Measurements from ENCODE around the gene ATP2B2. TPM values are rescaled to one million over a fixed set of nuclear protein-coding genes. Genes with fewer than 3 reads are reported as not detected.

Gene ATP2B2
- polyA plus RNA-seq, 2 of the 4 experiments (the other 2 are of a cell fraction), result 0.03 to 0.04 TPM

DNA sequence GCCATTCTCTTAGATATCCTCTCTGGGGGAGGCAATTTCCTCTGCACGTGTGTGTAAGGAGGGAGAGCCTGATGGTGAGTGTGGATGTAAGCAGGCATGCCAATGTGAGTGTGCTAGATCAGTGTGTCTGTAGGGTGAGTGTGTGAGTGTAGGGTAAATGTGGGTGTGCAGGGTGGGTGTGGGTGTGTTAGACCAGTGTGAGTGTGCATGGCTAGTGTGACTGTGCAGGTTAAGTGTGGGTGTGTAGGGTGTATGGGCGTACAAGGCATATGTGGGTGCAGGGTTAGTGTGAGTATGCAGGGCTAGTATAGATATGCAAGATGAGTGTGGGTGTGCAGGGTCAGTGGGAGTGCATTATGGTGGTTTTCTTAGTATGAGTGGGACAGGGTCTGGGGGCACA is 48.4 kb downstream of the ATP2B2 start:
- FAIRE-seq (no peak), ATAC-seq (no peak), DNase-seq (ENCODE audit: low read depth in 1 of 2, low spot score in 1 of 2) (no peak)
- Histone ChIP-seq H3K27ac (no peak overlapping the region), H3K4me3 (no peak overlapping the region), H3K9me3 (no peaks in the 10 kb centered on the region), H3K4me2 (no peak overlapping the region), H3K4me1 (no peaks in the 10 kb centered on the region)
- no peak for TF ChIP-seq NPAS2 (CRISPR knock-in tag; IDR thresholded peaks at IDR 0.05; ENCODE audit: borderline replicate concordance)
- TF ChIP-seq EP300 (IDR thresholded peaks at IDR 0.05), result no peak
- TF ChIP-seq, protein P1, sequence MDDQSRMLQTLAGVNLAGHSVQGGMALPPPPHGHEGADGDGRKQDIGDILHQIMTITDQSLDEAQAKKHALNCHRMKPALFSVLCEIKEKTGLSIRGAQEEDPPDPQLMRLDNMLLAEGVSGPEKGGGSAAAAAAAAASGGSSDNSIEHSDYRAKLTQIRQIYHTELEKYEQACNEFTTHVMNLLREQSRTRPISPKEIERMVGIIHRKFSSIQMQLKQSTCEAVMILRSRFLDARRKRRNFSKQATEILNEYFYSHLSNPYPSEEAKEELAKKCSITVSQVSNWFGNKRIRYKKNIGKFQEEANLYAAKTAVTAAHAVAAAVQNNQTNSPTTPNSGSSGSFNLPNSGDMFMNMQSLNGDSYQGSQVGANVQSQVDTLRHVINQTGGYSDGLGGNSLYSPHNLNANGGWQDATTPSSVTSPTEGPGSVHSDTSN (IDR thresholded peaks at IDR 0.05), result no peak
- no peak for TF ChIP-seq POLR2A (IDR thresholded peaks at IDR 0.05; ENCODE audit: low read length)
- TF ChIP-seq, protein P2, sequence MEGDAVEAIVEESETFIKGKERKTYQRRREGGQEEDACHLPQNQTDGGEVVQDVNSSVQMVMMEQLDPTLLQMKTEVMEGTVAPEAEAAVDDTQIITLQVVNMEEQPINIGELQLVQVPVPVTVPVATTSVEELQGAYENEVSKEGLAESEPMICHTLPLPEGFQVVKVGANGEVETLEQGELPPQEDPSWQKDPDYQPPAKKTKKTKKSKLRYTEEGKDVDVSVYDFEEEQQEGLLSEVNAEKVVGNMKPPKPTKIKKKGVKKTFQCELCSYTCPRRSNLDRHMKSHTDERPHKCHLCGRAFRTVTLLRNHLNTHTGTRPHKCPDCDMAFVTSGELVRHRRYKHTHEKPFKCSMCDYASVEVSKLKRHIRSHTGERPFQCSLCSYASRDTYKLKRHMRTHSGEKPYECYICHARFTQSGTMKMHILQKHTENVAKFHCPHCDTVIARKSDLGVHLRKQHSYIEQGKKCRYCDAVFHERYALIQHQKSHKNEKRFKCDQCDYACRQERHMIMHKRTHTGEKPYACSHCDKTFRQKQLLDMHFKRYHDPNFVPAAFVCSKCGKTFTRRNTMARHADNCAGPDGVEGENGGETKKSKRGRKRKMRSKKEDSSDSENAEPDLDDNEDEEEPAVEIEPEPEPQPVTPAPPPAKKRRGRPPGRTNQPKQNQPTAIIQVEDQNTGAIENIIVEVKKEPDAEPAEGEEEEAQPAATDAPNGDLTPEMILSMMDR (IDR thresholded peaks at IDR 0.05), result no peak
- no peak for TF ChIP-seq ESRRA (IDR thresholded peaks at IDR 0.05; ENCODE audit: borderline replicate concordance, low read length)
- no peak for TF ChIP-seq CBX2 (IDR thresholded peaks at IDR 0.05; ENCODE audit: borderline replicate concordance, low read depth)
- TF ChIP-seq POLR2AphosphoS2 (conservative IDR thresholded peaks at IDR 0.05; ENCODE audit: low read length), result no peak
- no peak for TF ChIP-seq ZNF302 (CRISPR knock-in tag; IDR thresholded peaks at IDR 0.05)
- no peak for TF ChIP-seq ZSCAN20 (CRISPR knock-in tag; IDR thresholded peaks at IDR 0.05)
- no peak for TF ChIP-seq HOXB5 (CRISPR knock-in tag; IDR thresholded peaks at IDR 0.05)
- TF ChIP-seq RFX5 (IDR thresholded peaks at IDR 0.05), result no peak
- TF ChIP-seq BHLHE40 (IDR thresholded peaks at IDR 0.05; ENCODE audit: low read depth, low read length), result no peak
- TF ChIP-seq EHF (CRISPR knock-in tag; IDR thresholded peaks at IDR 0.05), result no peak
- no peak for TF ChIP-seq CBX8 (IDR thresholded peaks at IDR 0.05)
- TF ChIP-seq TFCP2L1 (CRISPR knock-in tag; IDR thresholded peaks at IDR 0.05), result no peak
- no peak for TF ChIP-seq HOXB13 (CRISPR knock-in tag; IDR thresholded peaks at IDR 0.05; ENCODE audit: low read depth)
- TF ChIP-seq, protein P3, sequence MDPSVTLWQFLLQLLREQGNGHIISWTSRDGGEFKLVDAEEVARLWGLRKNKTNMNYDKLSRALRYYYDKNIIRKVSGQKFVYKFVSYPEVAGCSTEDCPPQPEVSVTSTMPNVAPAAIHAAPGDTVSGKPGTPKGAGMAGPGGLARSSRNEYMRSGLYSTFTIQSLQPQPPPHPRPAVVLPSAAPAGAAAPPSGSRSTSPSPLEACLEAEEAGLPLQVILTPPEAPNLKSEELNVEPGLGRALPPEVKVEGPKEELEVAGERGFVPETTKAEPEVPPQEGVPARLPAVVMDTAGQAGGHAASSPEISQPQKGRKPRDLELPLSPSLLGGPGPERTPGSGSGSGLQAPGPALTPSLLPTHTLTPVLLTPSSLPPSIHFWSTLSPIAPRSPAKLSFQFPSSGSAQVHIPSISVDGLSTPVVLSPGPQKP (IDR thresholded peaks at IDR 0.05; ENCODE audit: low read depth, low read length), result no peak
- ChIA-PET CTCF (interaction anchor here (1.2 kb wide), 1 partner anchor 8 kb away, joined by 5 read pairs; no protein-coding TSS in a partner anchor), POLR2A (no interaction called here)
- 22% methylated on average over 2 of the region's 2 CpGs for WGBS (ENCODE audit: missing lambda C conversion rate)

DNA sequence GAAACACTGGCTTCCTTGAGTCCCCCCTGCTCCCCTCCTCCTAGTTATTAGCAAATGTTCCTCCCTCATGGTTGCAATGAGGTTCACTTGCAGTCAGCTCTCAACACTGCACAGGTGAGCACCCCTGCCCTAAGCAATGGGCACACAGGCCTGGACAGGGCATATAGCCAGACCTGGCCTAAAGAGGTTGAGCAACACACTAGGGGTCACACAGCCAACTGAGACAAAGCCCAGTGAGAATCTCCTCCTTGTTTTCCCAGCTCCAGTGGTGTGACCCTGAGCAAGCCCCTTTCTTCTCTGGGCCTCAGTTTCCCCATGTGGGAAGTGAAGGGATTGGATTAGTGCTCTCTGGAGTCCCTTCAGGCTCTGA is 49.9 kb downstream of the ATP2B2 start:
- no peak overlapping the region for H3K4me3 ChIP-seq
- H3K4me1 ChIP-seq, result no peaks in the 10 kb centered on the region
- ChIA-PET POLR2A (no interaction called here), CTCF (interaction anchor here (1.3 kb wide), 1 partner anchor 34 kb away, joined by 3 read pairs; no protein-coding TSS in a partner anchor)
- no peak overlapping the region for H3K27ac ChIP-seq
- H3K4me2 ChIP-seq, result no peak overlapping the region
- ATAC-seq (no peak), FAIRE-seq (no peak), DNase-seq (ENCODE audit: low read depth in 1 of 2, low spot score in 1 of 2) (no peak)
- H3K9me3 ChIP-seq, result no peaks in the 10 kb centered on the region
- TF ChIP-seq JUNB (IDR thresholded peaks at IDR 0.05), result no peak
- TF ChIP-seq RFX5 (IDR thresholded peaks at IDR 0.05), result no peak
- TF ChIP-seq ZNF302 (CRISPR knock-in tag; IDR thresholded peaks at IDR 0.05), result no peak
- no peak for TF ChIP-seq MYC (IDR thresholded peaks at IDR 0.05; ENCODE audit: borderline replicate concordance, low read length)

DNA sequence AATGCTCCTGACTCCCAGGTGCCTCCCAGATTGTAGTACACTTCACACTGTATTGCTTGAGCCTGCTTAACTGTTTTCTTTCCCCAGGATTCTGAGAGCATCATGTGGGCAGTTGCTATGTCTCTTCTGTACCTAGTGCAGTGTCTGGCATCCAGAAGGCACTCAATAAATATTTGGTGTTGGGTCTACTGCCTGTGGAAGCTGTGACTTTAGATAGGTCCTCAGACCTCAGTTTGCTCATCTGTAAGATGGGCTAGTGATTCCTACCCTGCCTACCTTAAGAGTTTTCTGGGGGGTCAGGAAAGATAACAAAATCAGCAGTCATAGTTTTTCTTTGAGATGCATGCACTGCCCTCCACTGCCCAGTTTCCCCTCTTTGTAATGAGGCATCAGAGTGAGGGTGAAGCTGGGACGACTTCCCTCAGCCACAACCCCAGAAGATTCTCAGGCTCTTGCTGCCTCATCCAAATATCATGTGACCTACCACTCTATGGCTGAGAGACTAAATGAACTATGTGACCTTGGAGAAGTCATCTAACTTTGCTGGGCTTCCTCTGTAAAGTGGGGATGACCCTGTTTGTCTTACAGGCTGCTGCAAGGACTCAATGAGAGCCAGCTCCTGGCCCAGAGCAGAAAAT is 50.4 kb downstream of the ATP2B2 start:
- ChIA-PET POLR2A (no interaction called here), CTCF (interaction anchor here (1.3 kb wide), 1 partner anchor 33 kb away, joined by 3 read pairs; no protein-coding TSS in a partner anchor)
- no peaks in the 10 kb centered on the region for H3K9me3 ChIP-seq
- DNase-seq (ENCODE audit: low read depth in 1 of 2, low spot score in 1 of 2) (no peak), ATAC-seq (no peak), FAIRE-seq (no peak)
- H3K27ac ChIP-seq, result no peak overlapping the region
- 0% methylated on average over 1 of the region's 1 CpG for WGBS (ENCODE audit: missing lambda C conversion rate)
- H3K4me2 ChIP-seq, result no peak overlapping the region
- no peaks in the 10 kb centered on the region for H3K4me1 ChIP-seq
- no peak overlapping the region for H3K4me3 ChIP-seq
- TF ChIP-seq RARB (CRISPR knock-in tag; IDR thresholded peaks at IDR 0.05), result no peak
- TF ChIP-seq, protein P4, sequence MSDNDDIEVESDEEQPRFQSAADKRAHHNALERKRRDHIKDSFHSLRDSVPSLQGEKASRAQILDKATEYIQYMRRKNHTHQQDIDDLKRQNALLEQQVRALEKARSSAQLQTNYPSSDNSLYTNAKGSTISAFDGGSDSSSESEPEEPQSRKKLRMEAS (IDR thresholded peaks at IDR 0.05), result no peak
- TF ChIP-seq CHD2 (IDR thresholded peaks at IDR 0.05; ENCODE audit: low read length, partially characterized antibody), result no peak
- TF ChIP-seq POLR2AphosphoS2 (conservative IDR thresholded peaks at IDR 0.05; ENCODE audit: low read length), result no peak
- TF ChIP-seq SREBF2 (IDR thresholded peaks at IDR 0.05), result no peak
- no peak for TF ChIP-seq NFE2L2 (conservative IDR thresholded peaks at IDR 0.05; ENCODE audit: low read length)
- TF ChIP-seq POLR2A (IDR thresholded peaks at IDR 0.05; ENCODE audit: low read length), result no peak
- no peak for TF ChIP-seq RAD21 (conservative IDR thresholded peaks at IDR 0.05 in 1 of 2, IDR thresholded peaks at IDR 0.05 in 1 of 2)
- no peak for TF ChIP-seq FOSB (CRISPR knock-in tag; IDR thresholded peaks at IDR 0.05)
- TF ChIP-seq, protein P5, sequence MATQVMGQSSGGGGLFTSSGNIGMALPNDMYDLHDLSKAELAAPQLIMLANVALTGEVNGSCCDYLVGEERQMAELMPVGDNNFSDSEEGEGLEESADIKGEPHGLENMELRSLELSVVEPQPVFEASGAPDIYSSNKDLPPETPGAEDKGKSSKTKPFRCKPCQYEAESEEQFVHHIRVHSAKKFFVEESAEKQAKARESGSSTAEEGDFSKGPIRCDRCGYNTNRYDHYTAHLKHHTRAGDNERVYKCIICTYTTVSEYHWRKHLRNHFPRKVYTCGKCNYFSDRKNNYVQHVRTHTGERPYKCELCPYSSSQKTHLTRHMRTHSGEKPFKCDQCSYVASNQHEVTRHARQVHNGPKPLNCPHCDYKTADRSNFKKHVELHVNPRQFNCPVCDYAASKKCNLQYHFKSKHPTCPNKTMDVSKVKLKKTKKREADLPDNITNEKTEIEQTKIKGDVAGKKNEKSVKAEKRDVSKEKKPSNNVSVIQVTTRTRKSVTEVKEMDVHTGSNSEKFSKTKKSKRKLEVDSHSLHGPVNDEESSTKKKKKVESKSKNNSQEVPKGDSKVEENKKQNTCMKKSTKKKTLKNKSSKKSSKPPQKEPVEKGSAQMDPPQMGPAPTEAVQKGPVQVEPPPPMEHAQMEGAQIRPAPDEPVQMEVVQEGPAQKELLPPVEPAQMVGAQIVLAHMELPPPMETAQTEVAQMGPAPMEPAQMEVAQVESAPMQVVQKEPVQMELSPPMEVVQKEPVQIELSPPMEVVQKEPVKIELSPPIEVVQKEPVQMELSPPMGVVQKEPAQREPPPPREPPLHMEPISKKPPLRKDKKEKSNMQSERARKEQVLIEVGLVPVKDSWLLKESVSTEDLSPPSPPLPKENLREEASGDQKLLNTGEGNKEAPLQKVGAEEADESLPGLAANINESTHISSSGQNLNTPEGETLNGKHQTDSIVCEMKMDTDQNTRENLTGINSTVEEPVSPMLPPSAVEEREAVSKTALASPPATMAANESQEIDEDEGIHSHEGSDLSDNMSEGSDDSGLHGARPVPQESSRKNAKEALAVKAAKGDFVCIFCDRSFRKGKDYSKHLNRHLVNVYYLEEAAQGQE (IDR thresholded peaks at IDR 0.05), result no peak
- no peak for TF ChIP-seq FOXS1 (CRISPR knock-in tag; IDR thresholded peaks at IDR 0.05)
- no peak for TF ChIP-seq JUNB (IDR thresholded peaks at IDR 0.05)
